PFSK-1 (cell line): ENCODE data around the gene CHMP3.

Source experiments
- POLR2AphosphoS5 ChIP-seq: IDR thresholded peaks from 2 replicates; pipeline ENCODE4 v1.6.1; 2012; ENCODE audit warnings: low read depth, mild to moderate bottlenecking, control low read depth, low read length, moderate library complexity
- SIN3A ChIP-seq: IDR thresholded peaks from 2 replicates; pipeline ENCODE4 v1.6.1; 2012; ENCODE audit warnings: mild to moderate bottlenecking, low read length, moderate library complexity, borderline replicate concordance; ENCODE audit not compliant: insufficient read depth
- TAF1 ChIP-seq: IDR thresholded peaks from 2 replicates; pipeline ENCODE4 v1.6.1; 2012; ENCODE audit warnings: low read length, control low read depth, borderline replicate concordance; ENCODE audit not compliant: insufficient read depth

- TF ChIP-seq POLR2AphosphoS5 (no peak), SIN3A (no peak), TAF1 (no peak)
These were observed 55.6 kb downstream of the CHMP3 start for GRCh38 chr2:86507600-86507999.
